Stimulated activated CD4-positive, alpha-beta T cell treated with anti-CD3 and anti-CD28 coated beads, Interleukin-4, amount 100 ng/mL, for 48 hours (primary cell): ENCODE data around the gene USP17L12.
"Not testable (repeated sequence)": the region's sequence is repeated elsewhere in the genome, so short reads cannot be mapped to it uniquely, and the experiment has no call there.

Experiments used
- DNase-seq, 2 donors: peaks; one replicate each; pipeline ENCODE4 v3.0.0-alpha.2; 2020; ENCODE audit warnings: low read depth in 2 of 2

USP17L12 gene, protein sequence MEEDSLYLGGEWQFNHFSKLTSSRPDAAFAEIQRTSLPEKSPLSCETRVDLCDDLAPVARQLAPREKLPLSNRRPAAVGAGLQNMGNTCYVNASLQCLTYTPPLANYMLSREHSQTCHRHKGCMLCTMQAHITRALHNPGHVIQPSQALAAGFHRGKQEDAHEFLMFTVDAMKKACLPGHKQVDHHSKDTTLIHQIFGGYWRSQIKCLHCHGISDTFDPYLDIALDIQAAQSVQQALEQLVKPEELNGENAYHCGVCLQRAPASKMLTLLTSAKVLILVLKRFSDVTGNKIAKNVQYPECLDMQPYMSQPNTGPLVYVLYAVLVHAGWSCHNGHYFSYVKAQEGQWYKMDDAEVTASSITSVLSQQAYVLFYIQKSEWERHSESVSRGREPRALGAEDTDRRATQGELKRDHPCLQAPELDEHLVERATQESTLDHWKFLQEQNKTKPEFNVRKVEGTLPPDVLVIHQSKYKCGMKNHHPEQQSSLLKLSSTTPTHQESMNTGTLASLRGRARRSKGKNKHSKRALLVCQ

GRCh38 chr4:9219852-9220251, at the start of gene USP17L12:
Gene USP17L12 (plus strand): TSS chr4:9220152. CDS start chr4:9220152, 0 bp downstream.
- DNase-seq, result not testable (repeated sequence)

DNA sequence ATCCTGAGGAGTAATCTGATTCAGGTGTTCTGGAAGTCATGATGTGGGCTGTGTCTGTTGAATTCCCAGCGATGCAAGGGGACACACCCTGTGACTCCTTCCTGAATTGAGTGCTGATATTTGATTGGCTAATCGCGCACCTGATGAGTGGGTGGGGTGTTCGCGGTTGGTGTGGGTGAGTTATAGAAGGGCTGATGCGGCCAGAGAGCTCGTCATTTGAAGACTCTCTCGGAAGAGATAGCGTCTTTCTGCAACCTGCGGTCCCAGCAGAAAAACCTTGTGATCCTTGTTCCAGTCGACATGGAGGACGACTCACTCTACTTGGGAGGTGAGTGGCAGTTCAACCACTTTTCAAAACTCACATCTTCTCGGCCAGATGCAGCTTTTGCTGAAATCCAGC, 9.6 kb upstream of the USP17L12 start, which contains the start of gene USP17L10:
USP17L10 (plus strand) TSS at position 301 of the 400 bp plus-strand sequence; CDS start at position 301, 0 bp downstream.
- DNase-seq, result not testable (repeated sequence)

GRCh38 chr4:9214701-9215100, 5.3 kb upstream of the USP17L12 start:
- DNase-seq, result not testable (repeated sequence)

GRCh38 chr4:9215105-9215504, 4.8 kb upstream of the USP17L12 start, which contains the start of gene USP17L11:
Gene USP17L11 (plus strand): TSS chr4:9215405. CDS start chr4:9215405, 0 bp downstream.
- DNase-seq, result not testable (repeated sequence)

- DNase-seq, result not testable (repeated sequence)
Observed at GRCh38 chr4:9224596-9224995, 4.6 kb downstream of the USP17L12 start, which contains the start of gene USP17L13. Gene USP17L13 (plus strand): TSS chr4:9224896. CDS start chr4:9224896, 0 bp downstream.

DNA sequence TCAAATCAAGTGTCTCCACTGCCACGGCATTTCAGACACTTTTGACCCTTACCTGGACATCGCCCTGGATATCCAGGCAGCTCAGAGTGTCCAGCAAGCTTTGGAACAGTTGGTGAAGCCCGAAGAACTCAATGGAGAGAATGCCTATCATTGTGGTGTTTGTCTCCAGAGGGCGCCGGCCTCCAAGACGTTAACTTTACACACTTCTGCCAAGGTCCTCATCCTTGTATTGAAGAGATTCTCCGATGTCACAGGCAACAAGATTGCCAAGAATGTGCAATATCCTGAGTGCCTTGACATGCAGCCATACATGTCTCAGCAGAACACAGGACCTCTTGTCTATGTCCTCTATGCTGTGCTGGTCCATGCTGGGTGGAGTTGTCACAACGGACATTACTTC, 10.3 kb downstream of the USP17L12 start:
- DNase-seq, result not testable (repeated sequence)

DNA sequence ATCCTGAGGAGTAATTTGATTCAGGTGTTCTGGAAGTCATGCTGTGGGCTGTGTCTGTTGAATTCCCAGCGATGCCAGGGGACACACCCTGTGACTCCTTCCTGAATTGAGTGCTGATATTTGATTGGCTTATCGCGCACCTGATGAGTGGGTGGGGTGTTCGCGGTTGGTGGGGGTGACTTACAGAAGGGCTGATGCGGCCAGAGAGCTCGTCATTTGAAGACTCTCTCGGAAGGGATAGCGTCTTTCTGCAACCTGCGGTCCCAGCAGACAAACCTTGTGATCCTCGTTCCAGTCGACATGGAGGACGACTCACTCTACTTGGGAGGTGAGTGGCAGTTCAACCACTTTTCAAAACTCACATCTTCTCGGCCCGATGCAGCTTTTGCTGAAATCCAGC, 14.1 kb downstream of the USP17L12 start, which contains the start of gene USP17L15:
USP17L15 (plus strand) TSS at position 301 of the 400 bp plus-strand sequence; CDS start at position 301, 0 bp downstream.
- not testable (repeated sequence) for DNase-seq

DNA sequence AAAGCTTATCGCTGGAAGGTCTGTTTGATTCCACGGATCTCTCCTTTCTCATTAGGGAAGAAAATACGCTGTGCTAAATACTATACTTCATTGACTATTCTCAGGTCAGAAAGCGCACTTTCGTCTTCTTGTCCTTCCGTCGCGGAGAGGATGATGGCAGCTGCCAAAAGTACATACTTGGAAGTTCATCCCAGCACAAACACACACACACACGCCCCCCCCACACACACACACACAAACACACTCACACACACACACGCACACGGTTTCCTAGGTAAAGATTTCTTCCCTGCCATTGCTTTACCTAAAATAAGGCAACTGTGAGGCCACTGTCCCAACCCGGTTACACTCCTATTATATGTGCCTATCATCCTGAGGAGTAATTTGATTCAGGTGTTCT, 18.5 kb downstream of the USP17L12 start:
- DNase-seq, result not testable (repeated sequence)

- DNase-seq, result not testable (repeated sequence)
Observed at GRCh38 chr4:9243579-9243978, 23.6 kb downstream of the USP17L12 start, which contains the start of gene USP17L17. Gene USP17L17 (plus strand): TSS chr4:9243879. CDS start chr4:9243879, 0 bp downstream.

- DNase-seq, result not testable (repeated sequence)
Observed at GRCh38 chr4:9247953-9248680, 28.2 kb downstream of the USP17L12 start, which contains the start of gene USP17L18. Gene USP17L18 (plus strand): TSS chr4:9248630. CDS start chr4:9248630, 0 bp downstream.

- not testable (repeated sequence) for DNase-seq
Observed at GRCh38 chr4:9253078-9253477, 33.1 kb downstream of the USP17L12 start, which contains the start of gene USP17L19. Gene USP17L19 (plus strand): TSS chr4:9253378. CDS start chr4:9253378, 0 bp downstream.

- DNase-seq, result not testable (repeated sequence)
Observed at GRCh38 chr4:9257824-9258223, 37.9 kb downstream of the USP17L12 start, which contains the start of gene USP17L20. Gene USP17L20 (plus strand): TSS chr4:9258124. CDS start chr4:9258124, 0 bp downstream.

GRCh38 chr4:9262572-9262971, 42.6 kb downstream of the USP17L12 start, which contains the start of gene USP17L21:
Gene USP17L21 (plus strand): TSS chr4:9262872. CDS start chr4:9262872, 0 bp downstream.
- DNase-seq, result not testable (repeated sequence)

GRCh38 chr4:9267319-9267718, 47.4 kb downstream of the USP17L12 start, which contains the start of gene USP17L22:
Gene USP17L22 (plus strand): TSS chr4:9267619. CDS start chr4:9267619, 0 bp downstream.
- not testable (repeated sequence) for DNase-seq
